ENCODE data around the gene TFAP2B.

GRCh38 chr6:50791900-50792508 lies 26.7 kb upstream of the TFAP2B start:
- TF ChIP-seq TAF1 (IDR thresholded peaks at IDR 0.05; ENCODE audit: low read depth) = no peak
- TF ChIP-seq EZH2 (IDR thresholded peaks at IDR 0.05; ENCODE audit: borderline replicate concordance, insufficient read depth, low read length, poor library complexity, severe bottlenecking) = no peak

Measured in neural cell (in vitro differentiated cells).